WTC11 (cell line): ENCODE measurements around the gene HMGXB3. TPM values are rescaled to one million over a fixed set of nuclear protein-coding genes. Genes with fewer than 3 reads are reported as not detected.

Experiments used
- ATAC-seq: fragments of 200-7000 bp; cut with Tn5 transposase; 2 replicates; pipeline ENCODE4 v1.10.0; 2021; ENCODE audit warnings: mild to moderate bottlenecking, moderate library complexity
- CTCF ChIA-PET: fragments of 300-600 bp; sonication (Branson Sonifier 250); formaldehyde crosslinking; loops from one replicate; lab custom pipeline; 2021; ENCODE audit warnings: antibody characterized with exemption; lab: Charles Lee
- POLR2A ChIA-PET: fragments of 350-600 bp; sonication (Branson Sonifier 250); formaldehyde crosslinking; loops from one replicate; lab custom pipeline; 2021; ENCODE audit warnings: antibody characterized with exemption; lab: Charles Lee
- DNase-seq: peaks from one replicate; pipeline ENCODE4 v3.0.0; 2021; ENCODE audit warnings: low spot score
- H3K27ac Mint-ChIP-seq: 2 replicates; pipeline ENCODE4 v1.8.0; 2021; ENCODE audit warnings: mixed read lengths
- H3K27me3 Mint-ChIP-seq: 2 replicates; pipeline ENCODE4 v1.8.0; 2021; ENCODE audit warnings: low read depth, mild to moderate bottlenecking, moderate library complexity, mixed read lengths
- H3K36me3 Mint-ChIP-seq: 2 replicates; pipeline ENCODE4 v1.8.0; 2021; ENCODE audit warnings: mixed read lengths
- H3K4me1 Mint-ChIP-seq: 2 replicates; pipeline ENCODE4 v1.8.0; 2022; ENCODE audit warnings: mixed read lengths
- H3K4me3 Mint-ChIP-seq: 2 replicates; pipeline ENCODE4 v1.8.0; 2021; ENCODE audit warnings: mild to moderate bottlenecking, moderate library complexity, mixed read lengths
- H3K9me3 Mint-ChIP-seq: 2 replicates; pipeline ENCODE4 v1.8.0; 2021; ENCODE audit warnings: mixed read lengths
- ATF1 ChIP-seq: sonication (generic); formaldehyde crosslinking; IDR thresholded peaks from 2 replicates; pipeline ENCODE4 v1.8.1; 2023; ENCODE audit warnings: mild to moderate bottlenecking, moderate library complexity, missing genetic modification reagents
- FOXP1 ChIP-seq: sonication (generic); formaldehyde crosslinking; IDR thresholded peaks from 2 replicates; pipeline ENCODE4 v1.8.0; 2022; ENCODE audit warnings: missing genetic modification reagents, mild to moderate bottlenecking, moderate library complexity, borderline replicate concordance
- JUN ChIP-seq: sonication (generic); formaldehyde crosslinking; IDR thresholded peaks from 2 replicates; pipeline ENCODE4 v1.8.0; 2023; ENCODE audit warnings: mild to moderate bottlenecking, missing genetic modification reagents
- NFATC4 ChIP-seq: fragments of 250-450 bp; sonication (Bioruptor Pico); IDR thresholded peaks from 2 replicates; pipeline ENCODE4 v1.9.0; 2021; ENCODE audit warnings: mild to moderate bottlenecking
- PRRX2 ChIP-seq: fragments of 250-450 bp; sonication (Bioruptor Pico); IDR thresholded peaks from 2 replicates; pipeline ENCODE4 v1.8.0; 2021; ENCODE audit warnings: mild to moderate bottlenecking
- RORB ChIP-seq: fragments of 250-450 bp; sonication (Bioruptor Pico); IDR thresholded peaks from 2 replicates; pipeline ENCODE4 v1.9.0; 2021; ENCODE audit warnings: mild to moderate bottlenecking
- SMAD3 ChIP-seq: sonication (generic); formaldehyde crosslinking; IDR thresholded peaks from 2 replicates; pipeline ENCODE4 v1.8.0; 2022; ENCODE audit warnings: missing genetic modification reagents, mild to moderate bottlenecking, borderline replicate concordance
- SMAD4 ChIP-seq: sonication (generic); formaldehyde crosslinking; IDR thresholded peaks from 2 replicates; pipeline ENCODE4 v1.8.0; 2022; ENCODE audit warnings: mild to moderate bottlenecking, missing genetic modification reagents
- SOX15 ChIP-seq: fragments of 250-450 bp; sonication (Bioruptor Pico); IDR thresholded peaks from 2 replicates; pipeline ENCODE4 v1.9.0; 2021; ENCODE audit warnings: mild to moderate bottlenecking
- TCF7 ChIP-seq: sonication (generic); formaldehyde crosslinking; IDR thresholded peaks from 2 replicates; pipeline ENCODE4 v1.8.0; 2022; ENCODE audit warnings: mild to moderate bottlenecking, low read depth, missing genetic modification reagents, moderate library complexity
- ZBTB21 ChIP-seq: sonication (generic); formaldehyde crosslinking; IDR thresholded peaks from 2 replicates; pipeline ENCODE4 v1.8.1; 2023; ENCODE audit warnings: mild to moderate bottlenecking, missing genetic modification reagents, borderline replicate concordance
- ZNF121 ChIP-seq: sonication (generic); formaldehyde crosslinking; IDR thresholded peaks from 2 replicates; pipeline ENCODE4 v1.8.0; 2023; ENCODE audit warnings: missing genetic modification reagents
- ZNF263 ChIP-seq: sonication (generic); formaldehyde crosslinking; IDR thresholded peaks from 2 replicates; pipeline ENCODE4 v1.8.1; 2022; ENCODE audit warnings: low read depth, mild to moderate bottlenecking, moderate library complexity, missing genetic modification reagents
- ZNF396 ChIP-seq: fragments of 250-450 bp; sonication (Bioruptor Pico); IDR thresholded peaks from 2 replicates; pipeline ENCODE4 v1.8.0; 2021; ENCODE audit warnings: mild to moderate bottlenecking, moderate library complexity, borderline replicate concordance
- total RNA-seq: library from RNA; stranded (reverse); gene quantifications from 3 replicates; pipeline ENCODE4 v1.2.3, GENCODE V29; 2021
- TF ChIP-seq, protein P1 (sequence below): sonication (generic); formaldehyde crosslinking; IDR thresholded peaks from 2 replicates; pipeline ENCODE4 v1.8.1; 2023; ENCODE audit warnings: mild to moderate bottlenecking, missing genetic modification reagents, moderate library complexity
- TF ChIP-seq, protein P2 (sequence below): sonication (generic); formaldehyde crosslinking; IDR thresholded peaks from 2 replicates; pipeline ENCODE4 v1.8.1; 2023; ENCODE audit warnings: mild to moderate bottlenecking, missing genetic modification reagents, borderline replicate concordance
- TF ChIP-seq, protein P3 (sequence below): sonication (generic); formaldehyde crosslinking; IDR thresholded peaks from 2 replicates; pipeline ENCODE4 v1.8.0; 2022; ENCODE audit warnings: mild to moderate bottlenecking, missing genetic modification reagents
- TF ChIP-seq, protein P4 (sequence below): sonication (generic); formaldehyde crosslinking; IDR thresholded peaks from 2 replicates; pipeline ENCODE4 v1.8.0; 2022; ENCODE audit warnings: mild to moderate bottlenecking, missing genetic modification reagents
- TF ChIP-seq, protein P5 (sequence below): sonication (generic); formaldehyde crosslinking; conservative IDR thresholded peaks from 2 replicates; pipeline ENCODE4 v1.8.1; 2022; ENCODE audit warnings: mild to moderate bottlenecking, missing genetic modification reagents
- TF ChIP-seq, protein P6 (sequence below): fragments of 250-450 bp; sonication (Bioruptor Pico); IDR thresholded peaks from 2 replicates; pipeline ENCODE4 v1.9.0; 2021; ENCODE audit warnings: mild to moderate bottlenecking
- TF ChIP-seq, protein P7 (sequence below): sonication (generic); formaldehyde crosslinking; IDR thresholded peaks from 2 replicates; pipeline ENCODE4 v1.8.0; 2023; ENCODE audit warnings: missing genetic modification reagents, mild to moderate bottlenecking, borderline replicate concordance
- TF ChIP-seq, protein P8 (sequence below): sonication (generic); formaldehyde crosslinking; IDR thresholded peaks from 2 replicates; pipeline ENCODE4 v1.8.0; 2022; ENCODE audit warnings: mild to moderate bottlenecking, missing genetic modification reagents
- TF ChIP-seq, protein P9 (sequence below): fragments of 250-450 bp; sonication (Bioruptor Pico); IDR thresholded peaks from 2 replicates; pipeline ENCODE4 v1.9.0; 2021; ENCODE audit warnings: moderate library complexity, mild to moderate bottlenecking, inconsistent platforms, borderline replicate concordance

HMGXB3 gene
- total RNA-seq, 1 experiment from 2014 or later, result 31.6 TPM

DNA sequence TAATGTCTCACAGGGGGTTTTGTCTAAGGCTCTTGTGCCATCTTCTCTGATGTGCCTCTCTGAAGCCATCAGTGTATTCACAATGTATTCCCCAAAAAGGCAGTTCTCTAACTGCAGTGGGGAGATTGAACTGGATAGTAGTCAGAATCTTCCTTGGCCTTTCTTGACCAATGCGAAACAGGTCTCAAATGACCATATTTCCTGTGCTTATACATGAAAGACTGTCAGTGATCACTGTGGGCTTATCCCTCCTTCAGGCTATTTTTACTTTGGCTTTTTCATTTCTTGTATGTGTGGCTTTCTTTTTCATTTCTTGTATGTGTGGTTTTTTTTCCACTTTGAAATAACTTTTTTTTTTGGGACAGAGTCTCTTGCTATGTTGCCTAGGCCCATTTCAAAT lies 19.7 kb downstream of the HMGXB3 start (continued):
- TF ChIP-seq, protein P1, sequence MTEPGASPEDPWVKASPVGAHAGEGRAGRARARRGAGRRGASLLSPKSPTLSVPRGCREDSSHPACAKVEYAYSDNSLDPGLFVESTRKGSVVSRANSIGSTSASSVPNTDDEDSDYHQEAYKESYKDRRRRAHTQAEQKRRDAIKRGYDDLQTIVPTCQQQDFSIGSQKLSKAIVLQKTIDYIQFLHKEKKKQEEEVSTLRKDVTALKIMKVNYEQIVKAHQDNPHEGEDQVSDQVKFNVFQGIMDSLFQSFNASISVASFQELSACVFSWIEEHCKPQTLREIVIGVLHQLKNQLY (CRISPR knock-in tag), result no peak
- no peak for TF ChIP-seq RORB
- no peak for TF ChIP-seq SOX15 (CRISPR knock-in tag)
- TF ChIP-seq, protein P2, sequence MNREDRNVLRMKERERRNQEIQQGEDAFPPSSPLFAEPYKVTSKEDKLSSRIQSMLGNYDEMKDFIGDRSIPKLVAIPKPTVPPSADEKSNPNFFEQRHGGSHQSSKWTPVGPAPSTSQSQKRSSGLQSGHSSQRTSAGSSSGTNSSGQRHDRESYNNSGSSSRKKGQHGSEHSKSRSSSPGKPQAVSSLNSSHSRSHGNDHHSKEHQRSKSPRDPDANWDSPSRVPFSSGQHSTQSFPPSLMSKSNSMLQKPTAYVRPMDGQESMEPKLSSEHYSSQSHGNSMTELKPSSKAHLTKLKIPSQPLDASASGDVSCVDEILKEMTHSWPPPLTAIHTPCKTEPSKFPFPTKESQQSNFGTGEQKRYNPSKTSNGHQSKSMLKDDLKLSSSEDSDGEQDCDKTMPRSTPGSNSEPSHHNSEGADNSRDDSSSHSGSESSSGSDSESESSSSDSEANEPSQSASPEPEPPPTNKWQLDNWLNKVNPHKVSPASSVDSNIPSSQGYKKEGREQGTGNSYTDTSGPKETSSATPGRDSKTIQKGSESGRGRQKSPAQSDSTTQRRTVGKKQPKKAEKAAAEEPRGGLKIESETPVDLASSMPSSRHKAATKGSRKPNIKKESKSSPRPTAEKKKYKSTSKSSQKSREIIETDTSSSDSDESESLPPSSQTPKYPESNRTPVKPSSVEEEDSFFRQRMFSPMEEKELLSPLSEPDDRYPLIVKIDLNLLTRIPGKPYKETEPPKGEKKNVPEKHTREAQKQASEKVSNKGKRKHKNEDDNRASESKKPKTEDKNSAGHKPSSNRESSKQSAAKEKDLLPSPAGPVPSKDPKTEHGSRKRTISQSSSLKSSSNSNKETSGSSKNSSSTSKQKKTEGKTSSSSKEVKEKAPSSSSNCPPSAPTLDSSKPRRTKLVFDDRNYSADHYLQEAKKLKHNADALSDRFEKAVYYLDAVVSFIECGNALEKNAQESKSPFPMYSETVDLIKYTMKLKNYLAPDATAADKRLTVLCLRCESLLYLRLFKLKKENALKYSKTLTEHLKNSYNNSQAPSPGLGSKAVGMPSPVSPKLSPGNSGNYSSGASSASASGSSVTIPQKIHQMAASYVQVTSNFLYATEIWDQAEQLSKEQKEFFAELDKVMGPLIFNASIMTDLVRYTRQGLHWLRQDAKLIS (CRISPR knock-in tag), result no peak
- no peak for TF ChIP-seq SMAD4
- TF ChIP-seq JUN (CRISPR knock-in tag), result no peak
- TF ChIP-seq, protein P3, sequence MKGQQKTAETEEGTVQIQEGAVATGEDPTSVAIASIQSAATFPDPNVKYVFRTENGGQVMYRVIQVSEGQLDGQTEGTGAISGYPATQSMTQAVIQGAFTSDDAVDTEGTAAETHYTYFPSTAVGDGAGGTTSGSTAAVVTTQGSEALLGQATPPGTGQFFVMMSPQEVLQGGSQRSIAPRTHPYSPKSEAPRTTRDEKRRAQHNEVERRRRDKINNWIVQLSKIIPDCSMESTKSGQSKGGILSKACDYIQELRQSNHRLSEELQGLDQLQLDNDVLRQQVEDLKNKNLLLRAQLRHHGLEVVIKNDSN (CRISPR knock-in tag), result no peak
- TF ChIP-seq TCF7 (CRISPR knock-in tag), result no peak
- TF ChIP-seq ZNF396 (CRISPR knock-in tag), result no peak

DNA sequence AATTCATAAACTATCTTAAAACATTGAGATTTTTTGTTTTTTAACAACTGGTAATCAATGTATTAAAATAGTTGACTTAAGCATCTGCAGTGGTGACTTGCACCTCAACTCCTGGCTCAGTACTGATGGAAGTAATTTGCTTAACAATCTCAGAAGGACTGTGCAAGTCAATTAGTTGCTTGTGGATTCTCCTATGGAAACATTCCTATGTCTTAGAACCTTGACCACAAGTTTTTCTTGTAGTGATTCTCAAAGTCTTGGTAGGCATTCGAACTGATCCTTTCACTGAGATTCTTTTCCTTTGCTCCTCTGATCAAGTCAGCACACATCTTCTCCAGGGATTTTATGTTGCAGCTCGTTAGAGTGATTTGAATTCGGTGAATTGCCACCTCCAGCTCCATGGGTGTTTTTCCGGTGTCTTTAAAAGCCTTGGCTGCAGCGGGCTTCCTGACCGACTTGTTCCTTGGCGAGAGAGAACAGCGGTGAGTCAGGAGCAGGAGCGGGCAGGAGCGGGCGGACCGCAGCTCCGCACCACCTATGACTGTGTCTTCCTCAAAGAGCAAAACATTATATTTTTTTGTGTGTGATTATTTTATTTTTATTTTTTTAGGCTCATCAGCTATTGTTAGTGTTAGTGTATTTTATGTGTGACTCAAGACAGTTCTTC lies 21.1 kb downstream of the HMGXB3 start:
- peaks cover 3% of the 10 kb centered on the region for H3K9me3 Mint-ChIP-seq
- H3K4me3 Mint-ChIP-seq, result peak overlapping the region; percentile 24
- peaks cover 27% of the 10 kb centered on the region for H3K4me1 Mint-ChIP-seq
- CTCF ChIA-PET, result interaction anchor here (1.0 to 1.2 kb wide), 4 partner anchors 24 to 327 kb away, joined by 3 to 5 read pairs (median 4); no protein-coding TSS in a partner anchor
- ATAC-seq (peak; percentile 92), DNase-seq (peak; percentile 20)
- POLR2A ChIA-PET, result no interaction called here
- H3K27ac Mint-ChIP-seq, result peak overlapping the region; percentile 92
- no peaks in the 10 kb centered on the region for H3K27me3 Mint-ChIP-seq
- H3K36me3 Mint-ChIP-seq, result peaks cover 78% of the 10 kb centered on the region
- no peak for TF ChIP-seq ATF1 (CRISPR knock-in tag)
- no peak for TF ChIP-seq PRRX2 (CRISPR knock-in tag)
- TF ChIP-seq ZBTB21 (CRISPR knock-in tag), result no peak
- TF ChIP-seq, protein P4, sequence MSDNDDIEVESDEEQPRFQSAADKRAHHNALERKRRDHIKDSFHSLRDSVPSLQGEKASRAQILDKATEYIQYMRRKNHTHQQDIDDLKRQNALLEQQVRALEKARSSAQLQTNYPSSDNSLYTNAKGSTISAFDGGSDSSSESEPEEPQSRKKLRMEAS (CRISPR knock-in tag), result no peak
- TF ChIP-seq, protein P5, sequence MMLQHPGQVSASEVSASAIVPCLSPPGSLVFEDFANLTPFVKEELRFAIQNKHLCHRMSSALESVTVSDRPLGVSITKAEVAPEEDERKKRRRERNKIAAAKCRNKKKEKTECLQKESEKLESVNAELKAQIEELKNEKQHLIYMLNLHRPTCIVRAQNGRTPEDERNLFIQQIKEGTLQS, result no peak
- TF ChIP-seq, protein P6, sequence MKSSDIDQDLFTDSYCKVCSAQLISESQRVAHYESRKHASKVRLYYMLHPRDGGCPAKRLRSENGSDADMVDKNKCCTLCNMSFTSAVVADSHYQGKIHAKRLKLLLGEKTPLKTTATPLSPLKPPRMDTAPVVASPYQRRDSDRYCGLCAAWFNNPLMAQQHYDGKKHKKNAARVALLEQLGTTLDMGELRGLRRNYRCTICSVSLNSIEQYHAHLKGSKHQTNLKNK (CRISPR knock-in tag), result no peak
- no peak for TF ChIP-seq ZNF121 (CRISPR knock-in tag)
- TF ChIP-seq, protein P7, sequence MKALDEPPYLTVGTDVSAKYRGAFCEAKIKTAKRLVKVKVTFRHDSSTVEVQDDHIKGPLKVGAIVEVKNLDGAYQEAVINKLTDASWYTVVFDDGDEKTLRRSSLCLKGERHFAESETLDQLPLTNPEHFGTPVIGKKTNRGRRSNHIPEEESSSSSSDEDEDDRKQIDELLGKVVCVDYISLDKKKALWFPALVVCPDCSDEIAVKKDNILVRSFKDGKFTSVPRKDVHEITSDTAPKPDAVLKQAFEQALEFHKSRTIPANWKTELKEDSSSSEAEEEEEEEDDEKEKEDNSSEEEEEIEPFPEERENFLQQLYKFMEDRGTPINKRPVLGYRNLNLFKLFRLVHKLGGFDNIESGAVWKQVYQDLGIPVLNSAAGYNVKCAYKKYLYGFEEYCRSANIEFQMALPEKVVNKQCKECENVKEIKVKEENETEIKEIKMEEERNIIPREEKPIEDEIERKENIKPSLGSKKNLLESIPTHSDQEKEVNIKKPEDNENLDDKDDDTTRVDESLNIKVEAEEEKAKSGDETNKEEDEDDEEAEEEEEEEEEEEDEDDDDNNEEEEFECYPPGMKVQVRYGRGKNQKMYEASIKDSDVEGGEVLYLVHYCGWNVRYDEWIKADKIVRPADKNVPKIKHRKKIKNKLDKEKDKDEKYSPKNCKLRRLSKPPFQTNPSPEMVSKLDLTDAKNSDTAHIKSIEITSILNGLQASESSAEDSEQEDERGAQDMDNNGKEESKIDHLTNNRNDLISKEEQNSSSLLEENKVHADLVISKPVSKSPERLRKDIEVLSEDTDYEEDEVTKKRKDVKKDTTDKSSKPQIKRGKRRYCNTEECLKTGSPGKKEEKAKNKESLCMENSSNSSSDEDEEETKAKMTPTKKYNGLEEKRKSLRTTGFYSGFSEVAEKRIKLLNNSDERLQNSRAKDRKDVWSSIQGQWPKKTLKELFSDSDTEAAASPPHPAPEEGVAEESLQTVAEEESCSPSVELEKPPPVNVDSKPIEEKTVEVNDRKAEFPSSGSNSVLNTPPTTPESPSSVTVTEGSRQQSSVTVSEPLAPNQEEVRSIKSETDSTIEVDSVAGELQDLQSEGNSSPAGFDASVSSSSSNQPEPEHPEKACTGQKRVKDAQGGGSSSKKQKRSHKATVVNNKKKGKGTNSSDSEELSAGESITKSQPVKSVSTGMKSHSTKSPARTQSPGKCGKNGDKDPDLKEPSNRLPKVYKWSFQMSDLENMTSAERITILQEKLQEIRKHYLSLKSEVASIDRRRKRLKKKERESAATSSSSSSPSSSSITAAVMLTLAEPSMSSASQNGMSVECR (CRISPR knock-in tag), result no peak
- TF ChIP-seq FOXP1 (CRISPR knock-in tag), result no peak
- no peak for TF ChIP-seq NFATC4
- TF ChIP-seq, protein P8, sequence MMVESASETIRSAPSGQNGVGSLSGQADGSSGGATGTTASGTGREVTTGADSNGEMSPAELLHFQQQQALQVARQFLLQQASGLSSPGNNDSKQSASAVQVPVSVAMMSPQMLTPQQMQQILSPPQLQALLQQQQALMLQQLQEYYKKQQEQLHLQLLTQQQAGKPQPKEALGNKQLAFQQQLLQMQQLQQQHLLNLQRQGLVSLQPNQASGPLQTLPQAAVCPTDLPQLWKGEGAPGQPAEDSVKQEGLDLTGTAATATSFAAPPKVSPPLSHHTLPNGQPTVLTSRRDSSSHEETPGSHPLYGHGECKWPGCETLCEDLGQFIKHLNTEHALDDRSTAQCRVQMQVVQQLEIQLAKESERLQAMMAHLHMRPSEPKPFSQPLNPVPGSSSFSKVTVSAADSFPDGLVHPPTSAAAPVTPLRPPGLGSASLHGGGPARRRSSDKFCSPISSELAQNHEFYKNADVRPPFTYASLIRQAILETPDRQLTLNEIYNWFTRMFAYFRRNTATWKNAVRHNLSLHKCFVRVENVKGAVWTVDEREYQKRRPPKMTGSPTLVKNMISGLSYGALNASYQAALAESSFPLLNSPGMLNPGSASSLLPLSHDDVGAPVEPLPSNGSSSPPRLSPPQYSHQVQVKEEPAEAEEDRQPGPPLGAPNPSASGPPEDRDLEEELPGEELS (CRISPR knock-in tag), result no peak
- TF ChIP-seq SMAD3 (CRISPR knock-in tag), result no peak
- TF ChIP-seq, protein P9, sequence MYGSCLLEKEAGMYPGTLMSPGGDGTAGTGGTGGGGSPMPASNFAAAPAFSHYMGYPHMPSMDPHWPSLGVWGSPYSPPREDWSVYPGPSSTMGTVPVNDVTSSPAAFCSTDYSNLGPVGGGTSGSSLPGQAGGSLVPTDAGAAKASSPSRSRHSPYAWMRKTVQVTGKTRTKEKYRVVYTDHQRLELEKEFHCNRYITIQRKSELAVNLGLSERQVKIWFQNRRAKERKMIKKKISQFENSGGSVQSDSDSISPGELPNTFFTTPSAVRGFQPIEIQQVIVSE (CRISPR knock-in tag), result no peak
- no peak for TF ChIP-seq ZNF396 (CRISPR knock-in tag)
- no peak for TF ChIP-seq ZNF263 (CRISPR knock-in tag)
